Measurements from ENCODE around the gene TULP4. TPM values are rescaled to one million over a fixed set of nuclear protein-coding genes. Genes with fewer than 3 reads are reported as not detected.
A peak's percentile ranks its signal among the peaks of the same experiment; 100 is the strongest.

Gene TULP4
- total RNA-seq, 4 donors from 2014 or later, result 209 to 459 (median 292) TPM

DNA sequence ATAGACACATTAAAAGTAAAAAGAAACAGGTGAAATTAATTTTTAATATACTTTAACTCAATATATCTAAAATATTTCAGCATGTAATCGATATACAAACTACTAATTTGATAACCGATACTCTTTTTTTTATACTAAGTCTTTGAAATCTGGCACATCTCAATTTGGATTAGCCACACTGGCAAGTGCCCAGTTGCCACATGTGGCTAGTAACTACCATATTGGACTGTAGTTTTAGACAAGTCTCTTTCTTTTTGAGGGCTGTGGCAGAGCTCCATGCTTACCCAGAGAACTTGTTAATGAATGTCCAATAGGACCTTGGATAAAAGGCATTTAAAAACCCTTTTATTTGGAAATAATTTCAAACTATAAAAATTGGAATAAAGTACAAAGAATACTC lies 17.8 kb downstream of the TULP4 start:
- 50 to 99% methylated on average over 2 of the region's 2 CpGs for WGBS, 2 donors
- Histone ChIP-seq H3K36me3 (no peaks in the 10 kb centered on the region), H3K27me3 (no peaks in the 10 kb centered on the region), H3K4me1 (peaks cover 20 to 27% of the 10 kb centered on the region in 2 donors), H3K4me3 (replicated peaks in 1 of 3) (no peak overlapping the region), H3K9me3 (no peaks in the 10 kb centered on the region), H3K27ac (peak overlapping the region in 2 of 3 donors; percentile 75 to 89)
- intact Hi-C loops (cut with DNase I), result no loop called here
- TF ChIP-seq, protein P1, sequence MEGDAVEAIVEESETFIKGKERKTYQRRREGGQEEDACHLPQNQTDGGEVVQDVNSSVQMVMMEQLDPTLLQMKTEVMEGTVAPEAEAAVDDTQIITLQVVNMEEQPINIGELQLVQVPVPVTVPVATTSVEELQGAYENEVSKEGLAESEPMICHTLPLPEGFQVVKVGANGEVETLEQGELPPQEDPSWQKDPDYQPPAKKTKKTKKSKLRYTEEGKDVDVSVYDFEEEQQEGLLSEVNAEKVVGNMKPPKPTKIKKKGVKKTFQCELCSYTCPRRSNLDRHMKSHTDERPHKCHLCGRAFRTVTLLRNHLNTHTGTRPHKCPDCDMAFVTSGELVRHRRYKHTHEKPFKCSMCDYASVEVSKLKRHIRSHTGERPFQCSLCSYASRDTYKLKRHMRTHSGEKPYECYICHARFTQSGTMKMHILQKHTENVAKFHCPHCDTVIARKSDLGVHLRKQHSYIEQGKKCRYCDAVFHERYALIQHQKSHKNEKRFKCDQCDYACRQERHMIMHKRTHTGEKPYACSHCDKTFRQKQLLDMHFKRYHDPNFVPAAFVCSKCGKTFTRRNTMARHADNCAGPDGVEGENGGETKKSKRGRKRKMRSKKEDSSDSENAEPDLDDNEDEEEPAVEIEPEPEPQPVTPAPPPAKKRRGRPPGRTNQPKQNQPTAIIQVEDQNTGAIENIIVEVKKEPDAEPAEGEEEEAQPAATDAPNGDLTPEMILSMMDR (IDR thresholded peaks at IDR 0.05), result no peak
- no peak for TF ChIP-seq POLR2A (IDR thresholded peaks at IDR 0.05)
- no peak for DNase-seq

DNA sequence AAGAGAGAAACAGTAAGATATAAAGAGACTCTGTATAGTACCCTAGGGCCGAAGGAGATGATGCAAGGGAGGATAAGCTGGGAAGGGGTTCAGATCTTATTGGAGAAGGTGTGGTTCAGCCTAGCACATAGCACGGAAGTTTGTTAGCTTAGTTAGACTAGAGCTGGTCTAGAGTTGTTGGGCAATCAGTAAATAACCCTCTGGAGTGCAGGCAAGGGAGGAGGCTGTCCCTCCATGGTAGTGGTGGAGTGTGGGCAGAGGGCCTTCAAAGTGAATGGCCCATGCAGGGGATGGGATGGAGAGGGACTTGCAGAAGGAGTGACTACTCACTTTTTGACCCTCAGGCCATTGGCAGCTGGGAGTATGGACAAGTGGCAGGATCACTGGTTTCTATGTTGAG lies 20.0 kb downstream of the TULP4 start:
- no peak overlapping the region for H3K4me3 ChIP-seq (replicated peaks in 1 of 3)
- no peaks in the 10 kb centered on the region for H3K9me3 ChIP-seq
- TF ChIP-seq, protein P1 (IDR thresholded peaks at IDR 0.05), result no peak
- no peak for TF ChIP-seq POLR2A (IDR thresholded peaks at IDR 0.05)
- DNase-seq, result no peak
- no peak overlapping the region for H3K27ac ChIP-seq
- 84 to 91% methylated on average over 2 of the region's 2 CpGs for WGBS, 2 donors
- peaks cover 18 to 35% of the 10 kb centered on the region in 2 donors for H3K4me1 ChIP-seq
- H3K27me3 ChIP-seq, result no peaks in the 10 kb centered on the region
- H3K36me3 ChIP-seq, result no peaks in the 10 kb centered on the region
- intact Hi-C loops (cut with DNase I), result no loop called here

DNA sequence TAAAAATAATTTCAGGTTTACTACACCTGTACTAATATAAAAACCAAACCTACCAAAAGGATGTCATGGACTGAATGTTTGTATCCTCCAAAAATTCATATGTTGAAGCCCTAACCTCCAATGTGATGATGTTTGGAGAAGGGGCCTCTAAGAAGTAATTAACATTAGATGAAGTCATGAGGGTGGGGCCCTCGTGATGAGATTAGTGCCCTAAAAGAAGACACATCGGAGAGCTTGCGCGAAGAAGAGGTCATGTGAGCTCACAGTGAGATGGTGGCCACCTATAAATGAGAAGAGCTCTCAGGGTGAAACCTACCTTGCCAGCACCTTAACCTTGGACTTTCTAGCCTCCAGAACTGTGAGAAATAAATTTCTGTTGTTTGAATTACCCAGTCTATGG lies 20.8 kb downstream of the TULP4 start:
- no peak for DNase-seq
- Histone ChIP-seq H3K4me3 (replicated peaks in 1 of 3) (no peak overlapping the region), H3K27ac (no peak overlapping the region), H3K27me3 (no peaks in the 10 kb centered on the region), H3K4me1 (peaks cover 20 to 31% of the 10 kb centered on the region in 2 donors), H3K36me3 (no peaks in the 10 kb centered on the region), H3K9me3 (no peaks in the 10 kb centered on the region)
- intact Hi-C loops (cut with DNase I), result no loop called here
- WGBS, 2 donors, result 98% methylated on average over 4 of the region's 4 CpGs
- TF ChIP-seq, protein P1 (IDR thresholded peaks at IDR 0.05), result no peak
- TF ChIP-seq POLR2A (IDR thresholded peaks at IDR 0.05), result no peak

DNA sequence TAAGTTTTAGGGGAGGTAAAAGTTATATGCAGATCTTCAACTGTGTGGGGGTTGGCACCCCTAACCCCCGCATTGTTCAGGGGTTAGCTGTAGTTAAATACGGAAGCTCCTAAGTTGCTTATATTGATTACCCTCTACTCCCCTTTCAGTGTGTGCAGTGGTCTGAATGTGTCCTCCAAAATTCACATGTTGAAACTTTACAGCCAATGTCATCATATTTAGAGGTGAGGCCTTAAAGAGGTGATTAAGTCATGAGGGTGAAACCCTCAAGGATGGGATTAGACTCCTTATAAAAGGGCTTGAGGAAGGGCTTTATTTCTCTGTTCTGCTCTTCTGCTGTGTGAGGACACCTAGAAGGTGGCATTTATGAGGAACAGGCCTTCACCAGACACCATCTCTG lies 22.3 kb downstream of the TULP4 start:
- TF ChIP-seq, protein P1 (IDR thresholded peaks at IDR 0.05), result no peak
- no peak for TF ChIP-seq POLR2A (IDR thresholded peaks at IDR 0.05)
- no peak overlapping the region for H3K27ac ChIP-seq
- 95 to 97% methylated on average over 2 of the region's 2 CpGs for WGBS, 2 donors

DNA sequence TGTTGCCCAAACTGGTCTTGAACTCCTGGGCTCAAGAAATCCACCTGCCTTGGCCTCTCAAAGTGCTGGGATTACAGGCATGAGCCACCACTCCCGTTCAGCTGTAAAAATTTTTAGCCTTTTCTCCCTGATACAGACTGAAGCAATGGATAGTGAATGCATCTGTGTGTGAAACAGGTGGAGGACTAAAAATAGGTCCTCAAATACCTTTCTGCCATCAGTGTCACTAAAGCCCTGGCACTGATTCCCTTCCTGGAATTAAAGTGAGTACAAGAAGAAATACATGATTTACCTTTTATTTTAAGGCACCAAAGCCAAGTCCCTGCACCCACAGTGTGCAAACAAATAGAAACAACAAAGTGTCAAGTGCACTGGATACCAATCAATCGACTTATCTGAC lies 25.1 kb downstream of the TULP4 start:
- no peak for DNase-seq
- 82 to 88% methylated on average over 2 of the region's 2 CpGs for WGBS, 2 donors
- Histone ChIP-seq H3K27me3 (no peaks in the 10 kb centered on the region), H3K9me3 (no peaks in the 10 kb centered on the region), H3K4me1 (peaks cover 21 to 34% of the 10 kb centered on the region in 2 donors), H3K4me3 (replicated peaks in 1 of 3) (no peak overlapping the region), H3K36me3 (no peaks in the 10 kb centered on the region), H3K27ac (peak overlapping the region in 1 of 3 donors; percentile 34)
- intact Hi-C loops (cut with DNase I), result no loop called here
- TF ChIP-seq, protein P1 (IDR thresholded peaks at IDR 0.05), result no peak
- no peak for TF ChIP-seq POLR2A (IDR thresholded peaks at IDR 0.05)

More for the DNA sequence above, 22.3 kb downstream of the TULP4 start:
- no peak overlapping the region for H3K4me3 ChIP-seq (replicated peaks in 1 of 3)
- intact Hi-C loops (cut with DNase I), result no loop called here
- DNase-seq, result no peak
- no peaks in the 10 kb centered on the region for H3K27me3 ChIP-seq
- peaks cover 14 to 22% of the 10 kb centered on the region in 2 donors for H3K4me1 ChIP-seq
- no peaks in the 10 kb centered on the region for H3K9me3 ChIP-seq
- H3K36me3 ChIP-seq, result no peaks in the 10 kb centered on the region

Measured in thyroid gland (tissue), 4 donors.